ENCODE measurements around the gene C12orf57. TPM values are rescaled to one million over a fixed set of nuclear protein-coding genes. Genes with fewer than 3 reads are reported as not detected.

The C12orf57 gene
- total and polyA plus RNA-seq, 2 experiments from 2014 or later, result 208 to 260 TPM

- no peaks in the 10 kb centered on the region for H3K9me3 ChIP-seq (ENCODE audit: low read depth)
- DNase-seq (ENCODE audit: low read depth in 1 of 2, low spot score in 1 of 2), result no peak
- peaks cover 29% of the 10 kb centered on the region for H3K4me1 ChIP-seq (ENCODE audit: low read depth)
- H3K4me3 ChIP-seq, result no peak overlapping the region
- H3K36me3 ChIP-seq, result peaks cover 9% of the 10 kb centered on the region
- no peak overlapping the region for H3K27ac ChIP-seq
- H3K27me3 ChIP-seq, result no peaks in the 10 kb centered on the region
- no peak for TF ChIP-seq CTCF (IDR thresholded peaks at IDR 0.05; ENCODE audit: low read depth, low read length)
These were observed 21.6 kb upstream of the C12orf57 start for GRCh38 chr12:6921996-6922946.

- Histone ChIP-seq H3K27me3 (no peaks in the 10 kb centered on the region), H3K36me3 (peaks cover 6% of the 10 kb centered on the region), H3K9me3 (ENCODE audit: low read depth) (no peaks in the 10 kb centered on the region), H3K4me1 (ENCODE audit: low read depth) (peaks cover 29% of the 10 kb centered on the region), H3K4me3 (no peak overlapping the region), H3K27ac (no peak overlapping the region)
- DNase-seq (ENCODE audit: low read depth in 1 of 2, low spot score in 1 of 2), result no peak
- TF ChIP-seq CTCF (IDR thresholded peaks at IDR 0.05; ENCODE audit: low read depth, low read length), result no peak
These were observed 20.7 kb upstream of the C12orf57 start for GRCh38 chr12:6923003-6923732.

- no peak for TF ChIP-seq CTCF (IDR thresholded peaks at IDR 0.05; ENCODE audit: low read depth, low read length)
- H3K4me3 ChIP-seq, result no peak overlapping the region
- H3K27ac ChIP-seq, result no peak overlapping the region
- no peaks in the 10 kb centered on the region for H3K27me3 ChIP-seq
- H3K36me3 ChIP-seq, result peaks cover 6% of the 10 kb centered on the region
- H3K4me1 ChIP-seq (ENCODE audit: low read depth), result peaks cover 29% of the 10 kb centered on the region
- no peak for DNase-seq (ENCODE audit: low read depth in 1 of 2, low spot score in 1 of 2)
- H3K9me3 ChIP-seq (ENCODE audit: low read depth), result no peaks in the 10 kb centered on the region
These were observed 20.0 kb upstream of the C12orf57 start for GRCh38 chr12:6923851-6924250.

- peaks cover 39% of the 10 kb centered on the region for H3K4me1 ChIP-seq (ENCODE audit: low read depth)
- DNase-seq (ENCODE audit: low read depth in 1 of 2, low spot score in 1 of 2), result no peak
- peaks cover 6% of the 10 kb centered on the region for H3K36me3 ChIP-seq
- H3K9me3 ChIP-seq (ENCODE audit: low read depth), result no peaks in the 10 kb centered on the region
- H3K27ac ChIP-seq, result peak overlapping the region; percentile 80
- no peaks in the 10 kb centered on the region for H3K27me3 ChIP-seq
- no peak for TF ChIP-seq CTCF (IDR thresholded peaks at IDR 0.05; ENCODE audit: low read depth, low read length)
- H3K4me3 ChIP-seq, result no peak overlapping the region
These were observed 18.6 kb upstream of the C12orf57 start for GRCh38 chr12:6925239-6925539.

GRCh38 chr12:6925540-6926279 is 18.1 kb upstream of the C12orf57 start:
- no peak overlapping the region for H3K4me3 ChIP-seq
- H3K36me3 ChIP-seq, result peaks cover 6% of the 10 kb centered on the region
- H3K27me3 ChIP-seq, result no peaks in the 10 kb centered on the region
- H3K9me3 ChIP-seq (ENCODE audit: low read depth), result no peaks in the 10 kb centered on the region
- peak; percentile 52 to 89 for DNase-seq (ENCODE audit: low read depth in 1 of 2, low spot score in 1 of 2)
- H3K4me1 ChIP-seq (ENCODE audit: low read depth), result peaks cover 41% of the 10 kb centered on the region
- peak overlapping the region; percentile 80 for H3K27ac ChIP-seq
- TF ChIP-seq CTCF (IDR thresholded peaks at IDR 0.05; ENCODE audit: low read depth, low read length), result no peak
